Mesenchymal stem cell (in vitro differentiated cells and primary cell): ENCODE measurements around the gene TTC39A.
A peak's percentile ranks its signal among the peaks of the same experiment; 100 is the strongest.

ENCODE experiments used
- DNase-seq: peaks from one replicate; pipeline ENCODE4 v3.0.0-alpha.2; 2013
- H2AFZ ChIP-seq: one replicate; pipeline ENCODE4 v1.6.1; 2013; ENCODE audit warnings: low read depth, mild to moderate bottlenecking, control low read depth, inconsistent platforms, low read length, moderate library complexity
- H2AK5ac ChIP-seq: 2 replicates; pipeline ENCODE4 v1.6.1; 2013; ENCODE audit warnings: low read length, moderate library complexity, mild to moderate bottlenecking, inconsistent platforms; ENCODE audit not compliant: severe bottlenecking
- H2BK120ac ChIP-seq: one replicate; pipeline ENCODE4 v1.6.1; 2013; ENCODE audit warnings: low read depth, mild to moderate bottlenecking, inconsistent platforms, low read length, moderate library complexity
- H2BK12ac ChIP-seq, 2 experiments: one replicate each; pipeline ENCODE4 v1.6.1; 2013; ENCODE audit warnings: inconsistent platforms in 2 of 2, low read length in 2 of 2, mild to moderate bottlenecking in 2 of 2, moderate library complexity in 2 of 2, control low read depth in 1 of 2
- H2BK15ac ChIP-seq: one replicate; pipeline ENCODE4 v1.6.1; 2013; ENCODE audit warnings: mild to moderate bottlenecking, low read depth, inconsistent platforms; ENCODE audit not compliant: poor library complexity, severe bottlenecking
- H2BK5ac ChIP-seq: 2 replicates; pipeline ENCODE4 v1.6.1; 2013; ENCODE audit warnings: low read depth, mild to moderate bottlenecking, low read length, control low read depth, inconsistent platforms; ENCODE audit not compliant: poor library complexity, severe bottlenecking
- H3K14ac ChIP-seq, 2 experiments: one replicate each; pipeline ENCODE4 v1.6.1; 2013; ENCODE audit warnings: inconsistent platforms in 2 of 2, low read length in 2 of 2, control low read depth in 1 of 2, mild to moderate bottlenecking in 1 of 2, moderate library complexity in 1 of 2
- H3K18ac ChIP-seq, 2 experiments: one replicate each; pipeline ENCODE4 v1.6.1; 2013; ENCODE audit warnings: inconsistent platforms in 2 of 2, low read length in 2 of 2, control low read depth in 1 of 2, low read depth in 1 of 2, mild to moderate bottlenecking in 1 of 2
- H3K23ac ChIP-seq, 2 experiments: one replicate each; pipeline ENCODE4 v1.6.1; 2013; ENCODE audit warnings: inconsistent platforms in 2 of 2, low read length in 2 of 2, mild to moderate bottlenecking in 2 of 2, moderate library complexity in 2 of 2, control low read depth in 1 of 2
- H3K27ac ChIP-seq: 2 replicates; pipeline ENCODE4 v1.5.1; 2013; ENCODE audit warnings: mild to moderate bottlenecking, moderate library complexity, low read length, control low read depth, inconsistent platforms; ENCODE audit not compliant: poor library complexity, severe bottlenecking
- H3K27me3 ChIP-seq, 2 experiments: 2 replicates each; pipeline versions ENCODE4 v1.6.1 to v1.7.0; 2013; ENCODE audit warnings: low read length in 2 of 2, mild to moderate bottlenecking in 2 of 2, moderate library complexity in 2 of 2, control low read depth in 1 of 2, inconsistent platforms in 1 of 2; ENCODE audit not compliant: control insufficient read depth in 1 of 2, insufficient read depth in 1 of 2
- H3K36me3 ChIP-seq, 2 experiments: 2 replicates each; pipeline versions ENCODE4 v1.6.1 to v1.7.0; 2013; ENCODE audit warnings: low read length in 2 of 2, control low read depth in 1 of 2, inconsistent platforms in 1 of 2, low read depth in 1 of 2, mild to moderate bottlenecking in 1 of 2; ENCODE audit not compliant: insufficient read depth in 2 of 2, control insufficient read depth in 1 of 2
- H3K4ac ChIP-seq, 2 experiments: one replicate each; pipeline ENCODE4 v1.6.1; 2013; ENCODE audit warnings: inconsistent platforms in 2 of 2, low read length in 2 of 2, mild to moderate bottlenecking in 2 of 2, moderate library complexity in 2 of 2, control low read depth in 1 of 2, low read depth in 1 of 2
- H3K4me1 ChIP-seq: 2 replicates; pipeline ENCODE4 v1.6.1; 2013; ENCODE audit warnings: low read depth, low read length, control low read depth; ENCODE audit not compliant: control insufficient read depth, insufficient read depth
- H3K4me2 ChIP-seq: 2 replicates; pipeline ENCODE4 v1.6.1; 2013; ENCODE audit warnings: low read length, mild to moderate bottlenecking, inconsistent platforms; ENCODE audit not compliant: poor library complexity, severe bottlenecking
- H3K4me3 ChIP-seq, 2 experiments: 2 replicates each; pipeline versions ENCODE4 v1.5.1 to v1.7.0; 2013; ENCODE audit warnings: low read length in 2 of 2, mild to moderate bottlenecking in 2 of 2, control low read depth in 1 of 2, low read depth in 1 of 2; ENCODE audit not compliant: insufficient read depth in 1 of 2
- H3K79me1 ChIP-seq: replicated peaks from 2 replicates; pipeline ENCODE4 v1.6.1; 2013; ENCODE audit warnings: mild to moderate bottlenecking, control low read depth, low read length, inconsistent platforms; ENCODE audit not compliant: poor library complexity, severe bottlenecking
- H3K9ac ChIP-seq: 2 replicates; pipeline ENCODE4 v1.7.0; 2013; ENCODE audit warnings: mild to moderate bottlenecking, low read length, moderate library complexity
- H3K9me3 ChIP-seq: 2 replicates; pipeline ENCODE4 v1.7.0; 2013; ENCODE audit warnings: mild to moderate bottlenecking, low read length; ENCODE audit not compliant: control insufficient read depth
- H4K8ac ChIP-seq: one replicate; pipeline ENCODE4 v1.6.1; 2013; ENCODE audit warnings: inconsistent platforms, mild to moderate bottlenecking, low read length, moderate library complexity
- H4K91ac ChIP-seq: one replicate; pipeline ENCODE4 v1.6.1; 2013; ENCODE audit warnings: mild to moderate bottlenecking, low read length, inconsistent platforms
- WGBS: methylation state at CpG from one replicate; pipeline ENCODE4 v1.1.7; 2013; ENCODE audit warnings: mixed read lengths; 5-methylcytosine and 5-hydroxymethylcytosine counted together

Gene TTC39A

DNA sequence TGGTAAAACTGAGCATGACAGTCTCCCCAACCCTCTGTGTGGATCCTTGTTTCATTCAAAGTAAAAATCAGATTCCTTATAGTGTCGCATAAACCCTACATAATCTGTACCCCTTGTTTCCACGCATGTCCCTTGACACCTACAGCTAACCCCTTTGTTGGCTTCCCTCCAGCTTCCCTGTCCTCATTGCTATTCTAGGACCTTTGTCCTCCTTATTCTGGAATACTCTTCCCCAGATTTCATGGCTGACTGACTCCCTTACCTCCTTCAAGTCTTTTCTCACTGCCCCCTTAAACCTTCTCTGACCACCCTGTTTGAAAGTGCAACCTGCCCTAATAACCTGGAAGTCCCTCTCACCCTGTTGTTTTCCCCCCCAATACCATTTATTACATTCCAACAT lies 90.3 kb downstream of the TTC39A start:
- Histone ChIP-seq H2AK5ac (no peak overlapping the region), H2BK12ac (no peak overlapping the region), H3K4me3 (no peak overlapping the region), H2AFZ (no peak overlapping the region), H4K8ac (no peak overlapping the region), H3K4me1 (peaks cover 9% of the 10 kb centered on the region), H2BK15ac (no peak overlapping the region), H2BK120ac (no peak overlapping the region), H3K27me3 (no peaks in the 10 kb centered on the region), H3K4ac (no peak overlapping the region), H3K9ac (no peak overlapping the region), H3K9me3 (no peaks in the 10 kb centered on the region), H2BK5ac (no peak overlapping the region), H3K79me1 (no peaks in the 10 kb centered on the region), H3K4me2 (no peak overlapping the region), H3K27ac (no peak overlapping the region), H4K91ac (no peak overlapping the region), H3K14ac (no peak overlapping the region), H3K36me3 (peaks cover 0 to 2% of the 10 kb centered on the region in 2 experiments), H3K18ac (no peak overlapping the region), H3K23ac (no peak overlapping the region)
- DNase-seq, result no peak
- 93% methylated on average over 2 of the region's 2 CpGs for WGBS

DNA sequence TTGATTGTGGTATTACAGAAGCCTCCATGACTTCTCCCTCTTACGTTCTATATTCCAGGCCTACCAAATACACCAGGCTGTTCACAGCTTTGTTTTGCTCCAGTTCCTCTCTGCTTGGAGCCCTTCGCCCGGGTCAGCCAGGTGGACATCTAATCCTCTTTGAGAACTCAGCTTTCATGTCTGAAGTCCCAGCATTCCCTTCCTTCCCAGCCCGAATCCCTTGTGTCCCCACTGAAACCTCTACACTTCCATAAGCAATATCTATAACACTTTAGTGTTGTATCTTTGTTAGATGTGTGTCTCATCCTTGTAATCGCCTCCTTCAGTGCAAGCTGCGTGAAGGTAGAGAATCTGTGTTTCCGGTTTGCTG lies 92.3 kb downstream of the TTC39A start:
- H2BK12ac ChIP-seq, result no peak overlapping the region
- no peak overlapping the region for H3K14ac ChIP-seq
- H3K4ac ChIP-seq, result no peak overlapping the region
- no peaks in the 10 kb centered on the region for H3K27me3 ChIP-seq
- peak overlapping the region; percentile 8 to 100 for H3K4me3 ChIP-seq
- peak overlapping the region; percentile 100 for H3K9ac ChIP-seq
- no peak overlapping the region for H2BK5ac ChIP-seq
- H3K36me3 ChIP-seq, result peaks cover 0 to 2% of the 10 kb centered on the region in 2 experiments
- no peaks in the 10 kb centered on the region for H3K79me1 ChIP-seq
- H2AK5ac ChIP-seq, result no peak overlapping the region
- H3K9me3 ChIP-seq, result no peaks in the 10 kb centered on the region
- no peak overlapping the region for H3K18ac ChIP-seq
- H3K4me1 ChIP-seq, result peaks cover 13% of the 10 kb centered on the region
- H4K8ac ChIP-seq, result no peak overlapping the region
- no peak overlapping the region for H2AFZ ChIP-seq
- H3K4me2 ChIP-seq, result peak overlapping the region; percentile 64
- H3K27ac ChIP-seq, result peak overlapping the region; percentile 79
- no peak overlapping the region for H3K23ac ChIP-seq
- H2BK15ac ChIP-seq, result no peak overlapping the region
- DNase-seq, result peak; percentile 43
- H2BK120ac ChIP-seq, result no peak overlapping the region
- no peak overlapping the region for H4K91ac ChIP-seq
- 23% methylated on average over 6 of the region's 7 CpGs for WGBS

DNA sequence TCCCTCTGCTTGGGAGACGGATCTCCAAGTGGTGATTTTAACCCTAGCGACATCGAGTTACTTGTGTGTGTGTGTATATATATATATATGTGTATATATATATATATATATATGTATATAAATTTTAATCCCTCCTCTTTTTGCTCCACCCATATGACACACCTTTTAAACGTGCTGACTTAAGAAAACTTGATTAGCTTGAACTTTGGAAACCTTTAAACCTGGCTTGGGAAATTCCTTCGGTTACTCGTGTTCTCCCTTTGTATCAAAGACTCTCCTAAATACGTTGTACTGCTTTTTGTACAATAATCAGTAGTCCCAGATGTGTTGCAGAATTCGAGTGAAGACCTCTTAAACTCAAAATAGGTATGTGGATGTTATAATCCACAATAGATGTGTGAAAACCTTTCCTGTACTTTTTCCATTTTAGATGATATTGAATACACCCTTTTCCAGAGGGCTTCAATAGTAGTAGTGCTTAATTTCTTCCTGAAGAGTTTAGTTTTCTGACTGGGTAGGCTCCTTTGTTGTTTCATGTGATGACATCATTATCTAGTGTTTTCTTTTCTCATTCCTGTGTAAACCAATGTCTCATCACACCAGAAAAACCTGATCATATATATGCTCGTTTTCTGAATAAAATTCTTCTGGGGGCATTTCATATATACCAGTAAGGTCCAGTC lies 92.9 kb downstream of the TTC39A start:
- no peak overlapping the region for H2BK120ac ChIP-seq
- H3K27me3 ChIP-seq, result no peaks in the 10 kb centered on the region
- no peaks in the 10 kb centered on the region for H3K79me1 ChIP-seq
- H3K4me1 ChIP-seq, result peaks cover 12% of the 10 kb centered on the region
- H2BK15ac ChIP-seq, result no peak overlapping the region
- no peak overlapping the region for H4K91ac ChIP-seq
- H3K23ac ChIP-seq, result no peak overlapping the region
- H3K27ac ChIP-seq, result peak overlapping the region; percentile 92
- H3K9me3 ChIP-seq, result no peaks in the 10 kb centered on the region
- peak overlapping the region; percentile 99 to 100 for H3K4me3 ChIP-seq
- H4K8ac ChIP-seq, result no peak overlapping the region
- peak; percentile 56 for DNase-seq
- no peak overlapping the region for H2AK5ac ChIP-seq
- H3K4me2 ChIP-seq, result peak overlapping the region; percentile 68
- no peak overlapping the region for H2BK12ac ChIP-seq
- H2AFZ ChIP-seq, result no peak overlapping the region
- peaks cover 0 to 2% of the 10 kb centered on the region in 2 experiments for H3K36me3 ChIP-seq
- WGBS, result 33% methylated on average over 3 of the region's 9 CpGs
- H3K9ac ChIP-seq, result peak overlapping the region; percentile 100
- H3K14ac ChIP-seq, result no peak overlapping the region
- no peak overlapping the region for H3K4ac ChIP-seq
- no peak overlapping the region for H3K18ac ChIP-seq
- no peak overlapping the region for H2BK5ac ChIP-seq
